HUES64 (cell line): ENCODE data around the gene XXYLT1.
A peak's percentile ranks its signal among the peaks of the same experiment; 100 is the strongest.

Source experiments
- H3K27ac ChIP-seq: 2 replicates; pipeline ENCODE4 v1.7.0; 2013; ENCODE audit warnings: low read depth, low read length, inconsistent platforms
- H3K27me3 ChIP-seq: 2 replicates; pipeline ENCODE4 v1.6.1; 2013; ENCODE audit warnings: mild to moderate bottlenecking, low read length; ENCODE audit not compliant: insufficient read depth
- H3K36me3 ChIP-seq: 2 replicates; pipeline ENCODE4 v1.6.1; 2013; ENCODE audit warnings: mild to moderate bottlenecking, low read length; ENCODE audit not compliant: insufficient read depth
- H3K4me1 ChIP-seq: 2 replicates; pipeline ENCODE4 v1.6.1; 2013; ENCODE audit warnings: mild to moderate bottlenecking, low read length, moderate library complexity; ENCODE audit not compliant: insufficient read depth
- H3K4me3 ChIP-seq: 2 replicates; pipeline ENCODE4 v1.5.1; 2013; ENCODE audit warnings: mild to moderate bottlenecking, low read length, moderate library complexity
- H3K9ac ChIP-seq: 2 replicates; pipeline ENCODE4 v1.6.1; 2013; ENCODE audit warnings: mild to moderate bottlenecking, low read depth, low read length
- H3K9me3 ChIP-seq: 2 replicates; pipeline ENCODE4 v1.6.1; 2013; ENCODE audit warnings: low read depth, low read length; ENCODE audit not compliant: insufficient read depth
- WGBS: fragments of 150-250, 120-280 bp; methylation state at CpG from one replicate; pipeline ENCODE4 v1.1.7; 2013; ENCODE audit warnings: missing lambda C conversion rate; 5-methylcytosine and 5-hydroxymethylcytosine counted together

XXYLT1 gene

DNA sequence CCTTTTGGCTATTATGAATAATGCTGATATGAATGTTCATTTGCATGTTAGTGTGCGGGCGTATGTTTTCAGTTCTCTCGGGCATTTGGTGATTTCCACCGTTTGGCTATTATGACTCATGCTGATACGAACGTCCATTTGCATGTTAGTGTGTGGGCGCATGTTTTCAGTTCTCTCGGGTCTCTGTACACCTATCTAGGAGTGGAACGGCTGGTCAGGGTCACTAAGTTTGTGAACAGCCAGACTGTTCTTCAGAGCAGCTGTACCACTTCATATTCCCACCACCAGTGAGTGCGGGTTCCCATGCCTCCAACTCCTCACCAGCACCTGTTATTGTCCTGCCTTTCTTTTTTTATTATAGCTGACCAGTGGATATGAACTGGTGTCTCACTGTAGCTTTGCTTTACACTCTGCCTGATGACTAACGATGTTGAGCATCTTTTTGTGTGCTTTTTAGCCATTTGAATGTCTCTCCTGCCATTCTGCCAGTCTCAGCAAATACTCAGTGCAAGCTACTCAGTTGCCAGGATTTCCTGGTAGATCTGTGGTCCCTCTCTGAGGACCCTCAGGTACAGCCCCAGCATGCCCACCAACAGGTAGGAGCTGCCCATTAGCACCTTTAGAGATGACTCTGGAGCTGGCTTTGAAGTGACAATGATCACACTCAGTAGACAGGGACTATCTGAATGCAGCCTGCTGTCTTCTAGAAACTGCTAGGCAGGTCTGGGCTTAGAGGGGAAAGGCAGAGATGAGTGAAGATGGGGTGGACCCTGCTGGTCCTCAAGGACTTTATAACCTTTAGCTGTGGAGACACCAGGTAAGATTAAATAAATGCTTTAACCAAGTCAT, 141.1 kb downstream of the XXYLT1 start:
- Histone ChIP-seq H3K4me3 (no peak overlapping the region), H3K9ac (no peak overlapping the region), H3K9me3 (no peaks in the 10 kb centered on the region), H3K36me3 (no peaks in the 10 kb centered on the region), H3K27ac (no peak overlapping the region), H3K27me3 (no peaks in the 10 kb centered on the region), H3K4me1 (no peaks in the 10 kb centered on the region)
- WGBS = 95% methylated on average over 11 of the region's 11 CpGs

DNA sequence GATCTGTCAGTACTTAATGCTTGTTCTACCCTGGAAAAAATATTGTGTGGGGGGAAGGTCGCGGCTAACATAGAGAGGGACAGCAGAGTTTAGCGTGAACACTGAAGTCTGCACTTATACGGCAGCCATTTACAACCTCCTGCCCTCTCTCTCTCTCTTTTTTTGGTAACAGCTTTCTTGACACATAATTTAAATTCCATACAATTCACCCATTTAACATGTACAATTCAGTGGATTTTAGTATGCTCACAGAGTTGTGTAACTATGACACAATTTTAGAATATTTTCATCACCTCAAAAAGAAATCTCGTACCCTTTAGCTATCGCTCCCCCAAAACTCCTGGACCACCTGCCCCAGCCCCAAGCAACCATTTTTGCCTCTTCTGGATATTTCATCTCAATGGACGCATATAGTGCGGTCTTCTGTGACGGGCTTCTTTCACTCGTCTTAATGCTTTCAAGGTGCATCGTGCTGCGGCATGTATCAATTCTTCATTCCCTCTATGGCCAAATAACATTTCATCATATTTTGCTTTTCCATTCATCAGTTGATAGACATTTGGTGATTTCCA, 141.8 kb downstream of the XXYLT1 start:
- no peaks in the 10 kb centered on the region for H3K4me1 ChIP-seq
- no peak overlapping the region for H3K27ac ChIP-seq
- H3K9me3 ChIP-seq = no peaks in the 10 kb centered on the region
- no peak overlapping the region for H3K4me3 ChIP-seq
- 97% methylated on average over 12 of the region's 12 CpGs for WGBS
- H3K9ac ChIP-seq = no peak overlapping the region
- no peaks in the 10 kb centered on the region for H3K36me3 ChIP-seq
- no peaks in the 10 kb centered on the region for H3K27me3 ChIP-seq

DNA sequence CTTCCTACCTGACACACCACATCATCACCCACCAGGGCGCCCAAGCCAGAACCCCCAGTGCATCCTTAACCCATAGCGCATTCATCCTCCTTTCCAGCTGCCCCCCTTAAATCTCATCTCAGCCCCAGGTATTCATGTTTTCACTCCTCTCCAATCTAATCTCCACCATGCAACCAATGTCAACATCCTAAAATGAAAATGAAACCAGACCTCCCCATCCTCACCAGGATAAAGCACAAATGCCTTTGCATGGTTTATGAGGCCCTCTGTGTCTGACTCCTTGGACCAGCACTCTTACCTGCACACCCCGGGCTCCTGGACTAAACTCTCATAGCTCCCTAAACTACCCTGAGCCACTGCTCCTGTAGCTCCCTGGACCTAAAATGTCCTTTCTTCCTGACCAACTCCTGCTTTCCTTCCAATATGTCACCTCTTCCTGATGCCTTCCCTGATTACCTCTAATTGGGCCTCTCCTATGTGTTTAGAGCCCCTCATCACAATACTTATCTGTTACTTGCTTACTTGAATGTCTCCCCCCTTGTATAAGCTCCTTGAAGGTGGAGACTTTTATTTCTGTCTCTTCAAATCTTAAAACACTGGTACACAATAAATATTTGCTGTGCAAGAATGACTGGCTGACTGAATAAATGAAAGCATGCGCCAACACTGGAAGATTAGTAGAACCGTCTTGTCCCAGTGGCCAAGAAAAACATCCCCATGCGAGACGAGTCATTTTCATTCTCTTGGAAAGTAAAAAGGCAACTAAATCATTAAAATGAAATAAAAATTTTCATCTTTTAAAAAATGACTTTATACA, 142.5 kb downstream of the XXYLT1 start:
- Histone ChIP-seq H3K4me1 (no peaks in the 10 kb centered on the region), H3K9ac (no peak overlapping the region), H3K9me3 (no peaks in the 10 kb centered on the region), H3K4me3 (no peak overlapping the region), H3K27me3 (no peaks in the 10 kb centered on the region), H3K27ac (no peak overlapping the region), H3K36me3 (no peaks in the 10 kb centered on the region)
- WGBS = 95% methylated on average over 7 of the region's 7 CpGs

DNA sequence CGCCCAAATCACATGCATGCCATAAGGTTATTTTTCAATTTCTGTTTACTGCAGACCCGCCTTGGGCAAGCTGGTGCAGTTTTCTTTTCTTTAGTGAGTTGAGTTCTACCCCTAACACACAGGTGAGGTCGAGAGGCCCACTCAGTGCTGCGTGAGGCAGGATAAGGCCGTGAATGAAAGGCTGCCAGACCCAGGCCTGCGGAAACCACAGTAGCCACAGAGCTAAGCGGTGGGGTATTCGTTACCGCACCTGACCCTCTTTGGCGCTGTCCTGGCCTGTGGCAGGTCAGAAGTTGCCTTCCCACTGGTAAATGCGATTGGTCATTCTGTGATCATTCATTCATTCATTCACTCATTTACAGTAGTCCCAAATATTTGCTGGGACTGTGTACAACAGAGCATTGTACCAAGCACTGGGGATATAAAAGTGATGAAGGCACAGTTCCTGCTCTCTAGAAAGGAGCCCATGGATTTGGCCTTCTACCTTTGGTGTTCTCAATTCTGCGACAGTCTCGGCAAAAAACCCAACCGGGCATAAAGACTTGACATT, 144.8 kb downstream of the XXYLT1 start:
- Histone ChIP-seq H3K4me3 (no peak overlapping the region), H3K4me1 (no peaks in the 10 kb centered on the region), H3K27ac (no peak overlapping the region), H3K9ac (no peak overlapping the region), H3K36me3 (no peaks in the 10 kb centered on the region), H3K9me3 (no peaks in the 10 kb centered on the region), H3K27me3 (no peaks in the 10 kb centered on the region)
- 96% methylated on average over 14 of the region's 14 CpGs for WGBS

DNA sequence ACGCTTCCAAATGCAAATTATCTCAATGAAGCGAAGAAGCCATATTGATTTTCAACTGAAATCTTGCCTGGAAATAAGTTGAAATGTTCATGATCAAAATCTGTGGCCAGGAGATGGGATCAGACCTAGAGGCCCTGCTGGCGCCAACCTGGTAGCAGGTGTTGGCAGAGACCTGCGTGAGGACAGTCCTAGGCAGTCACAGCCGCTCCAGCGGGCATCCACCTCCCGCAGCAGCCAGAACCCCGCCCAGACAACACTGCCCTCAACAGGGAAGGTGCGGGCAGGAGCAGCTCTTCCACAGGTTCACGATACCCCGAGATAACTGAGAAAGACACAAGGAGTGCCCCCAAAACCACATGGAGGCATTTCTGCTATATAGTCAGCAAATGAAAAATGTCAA, 145.3 kb downstream of the XXYLT1 start:
- Histone ChIP-seq H3K27me3 (no peaks in the 10 kb centered on the region), H3K9me3 (no peaks in the 10 kb centered on the region), H3K36me3 (no peaks in the 10 kb centered on the region), H3K27ac (no peak overlapping the region), H3K9ac (no peak overlapping the region), H3K4me3 (no peak overlapping the region), H3K4me1 (no peaks in the 10 kb centered on the region)
- WGBS = 96% methylated on average over 11 of the region's 11 CpGs

DNA sequence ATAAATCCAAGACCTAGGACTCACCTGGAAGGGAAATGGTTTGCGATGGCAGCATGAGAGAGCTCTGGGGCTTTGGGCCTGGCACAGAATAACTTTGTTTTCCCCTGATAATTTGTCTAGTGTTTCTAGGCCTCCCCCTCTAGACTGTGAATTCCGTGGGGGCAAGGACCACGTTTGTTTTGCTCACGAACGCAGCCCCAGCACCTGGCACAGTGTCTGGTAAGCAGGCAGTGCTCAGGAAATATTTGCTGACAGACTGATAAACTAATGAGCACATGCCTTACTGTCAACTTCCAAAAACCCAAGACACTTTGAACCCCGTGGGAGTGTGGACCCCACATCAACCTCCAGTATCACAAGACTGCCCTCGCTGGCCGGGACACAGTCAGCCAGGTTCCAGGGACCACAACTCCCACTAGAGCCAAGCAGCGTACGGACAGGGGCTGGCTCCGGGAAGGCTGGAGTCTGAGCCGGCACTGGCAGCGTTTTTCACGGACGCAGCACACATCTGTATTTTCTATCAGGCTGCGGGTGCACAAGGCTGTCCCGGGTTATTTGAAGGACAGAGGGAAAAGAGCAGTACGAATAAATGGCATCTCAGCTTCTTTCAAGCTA, 146.5 kb downstream of the XXYLT1 start:
- WGBS = 92% methylated on average over 18 of the region's 18 CpGs
- Histone ChIP-seq H3K9ac (no peak overlapping the region), H3K27ac (no peak overlapping the region)

DNA sequence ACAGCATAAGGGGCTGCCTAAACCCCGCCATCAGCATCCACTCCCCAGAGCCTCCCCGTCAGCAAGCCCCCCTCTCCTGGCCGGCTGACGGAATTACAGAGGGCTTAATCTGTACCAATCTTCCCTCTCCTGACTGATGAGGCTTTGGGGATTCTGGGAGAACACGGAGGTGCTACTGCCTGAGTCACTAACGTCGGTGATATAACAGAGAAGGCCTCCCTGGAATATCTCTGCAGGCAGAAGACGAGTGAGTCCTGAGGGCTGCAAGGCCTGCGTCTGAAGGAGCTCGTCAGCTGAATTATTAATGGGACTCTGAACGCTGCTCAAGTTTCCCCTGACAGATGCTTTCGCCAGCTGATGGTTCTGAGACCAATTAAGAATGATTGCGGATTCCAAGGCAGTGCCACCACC, 147.7 kb downstream of the XXYLT1 start:
- Histone ChIP-seq H3K27me3 (no peaks in the 10 kb centered on the region), H3K4me3 (no peak overlapping the region), H3K9me3 (no peaks in the 10 kb centered on the region), H3K27ac (no peak overlapping the region), H3K9ac (no peak overlapping the region), H3K4me1 (peaks cover 14% of the 10 kb centered on the region), H3K36me3 (no peaks in the 10 kb centered on the region)
- 66% methylated on average over 13 of the region's 13 CpGs for WGBS

More for the DNA sequence above, 146.5 kb downstream of the XXYLT1 start:
- Histone ChIP-seq H3K27me3 (no peaks in the 10 kb centered on the region), H3K36me3 (no peaks in the 10 kb centered on the region), H3K4me3 (no peak overlapping the region), H3K4me1 (peaks cover 4% of the 10 kb centered on the region; the same call in 1 of the 2 replicates), H3K9me3 (no peaks in the 10 kb centered on the region)

DNA sequence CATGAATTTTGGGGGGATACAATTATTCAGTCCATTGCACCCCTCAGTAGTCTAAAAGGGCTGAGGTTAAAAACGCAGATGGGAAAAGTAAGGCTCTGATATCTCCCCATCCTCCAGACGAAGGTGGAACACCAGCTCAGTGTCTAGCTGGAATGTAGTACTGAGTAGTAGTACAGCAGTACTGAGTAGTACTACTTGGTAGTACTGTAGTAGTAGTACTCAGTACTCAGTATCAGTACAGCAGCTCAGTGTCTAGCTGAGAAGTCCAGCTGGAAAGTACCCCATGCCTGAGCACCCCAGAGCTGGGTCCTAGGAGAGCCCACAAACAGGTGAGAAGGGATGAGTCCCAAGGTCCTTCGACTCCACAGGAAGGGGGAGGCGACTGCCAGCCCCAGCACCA, 148.7 kb downstream of the XXYLT1 start:
- Histone ChIP-seq H3K9ac (no peak overlapping the region), H3K27ac (no peak overlapping the region), H3K9me3 (no peaks in the 10 kb centered on the region), H3K36me3 (no peaks in the 10 kb centered on the region), H3K4me1 (peaks cover 22% of the 10 kb centered on the region), H3K27me3 (no peaks in the 10 kb centered on the region), H3K4me3 (no peak overlapping the region)
- 95% methylated on average over 4 of the region's 4 CpGs for WGBS

DNA sequence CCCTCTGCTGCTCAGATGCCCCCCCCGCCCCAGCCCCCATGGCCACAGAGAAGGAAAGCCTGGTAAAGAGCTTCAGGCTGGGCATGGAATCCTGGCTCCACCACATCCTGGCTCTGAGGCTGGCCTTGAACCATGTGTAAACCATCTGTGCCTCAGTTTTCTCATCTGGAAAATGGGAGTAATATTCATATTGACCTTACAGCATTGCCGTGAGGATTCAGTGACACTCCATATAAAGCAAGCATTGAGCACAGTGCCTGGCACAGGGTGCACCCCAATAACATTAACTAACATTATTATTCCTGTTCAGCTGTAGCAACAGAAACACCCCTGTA, 150.7 kb downstream of the XXYLT1 start:
- WGBS = 83% methylated on average over 1 of the region's 2 CpGs
- H3K9ac ChIP-seq = no peak overlapping the region
- H3K27ac ChIP-seq = peak overlapping the region; percentile 89; the same call in 1 of the 2 replicates
- H3K27me3 ChIP-seq = no peaks in the 10 kb centered on the region
- H3K4me1 ChIP-seq = peaks cover 22% of the 10 kb centered on the region
- no peaks in the 10 kb centered on the region for H3K9me3 ChIP-seq
- no peak overlapping the region for H3K4me3 ChIP-seq
- no peaks in the 10 kb centered on the region for H3K36me3 ChIP-seq

DNA sequence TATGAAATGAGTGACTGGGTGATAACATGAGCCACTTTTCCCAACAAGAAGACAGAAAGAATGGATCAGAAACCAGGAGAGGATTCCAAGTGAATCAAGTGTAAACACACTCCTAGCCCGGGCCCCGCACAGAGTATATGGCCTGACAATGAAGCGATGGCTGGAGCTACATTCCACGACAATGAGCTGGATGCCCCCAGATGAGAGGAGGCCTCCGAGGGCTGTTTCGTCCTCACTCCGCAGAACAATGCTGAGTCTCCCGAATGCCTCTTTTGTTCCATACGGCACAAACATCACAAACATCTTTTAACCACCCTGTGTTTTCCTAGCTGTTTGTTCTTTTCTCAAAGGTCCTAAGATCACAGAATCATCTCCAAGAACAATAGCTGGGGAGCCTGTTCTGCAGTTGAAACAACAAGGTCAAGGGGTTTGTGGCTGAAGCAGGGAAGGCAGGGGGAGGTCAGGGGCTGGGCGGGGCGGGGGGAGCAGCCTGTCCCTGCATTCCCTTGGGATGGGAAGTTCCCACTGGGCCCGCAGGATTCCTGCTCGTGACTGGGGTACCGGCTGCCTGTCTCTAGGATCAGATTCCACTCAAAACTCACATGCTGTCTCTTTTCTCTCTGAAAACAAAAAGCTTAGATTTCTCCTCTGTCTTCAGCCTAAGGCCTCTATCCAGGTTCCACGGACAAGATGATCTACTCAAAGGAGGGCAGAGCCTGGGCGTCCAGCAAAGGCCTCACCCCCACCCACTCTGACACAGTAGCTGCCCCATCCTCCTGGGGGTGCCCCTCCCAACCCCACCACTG, 151.3 kb downstream of the XXYLT1 start:
- H3K4me3 ChIP-seq = no peak overlapping the region
- no peak overlapping the region for H3K9ac ChIP-seq
- WGBS = 8% methylated on average over 16 of the region's 16 CpGs

More for the DNA sequence above, 151.3 kb downstream of the XXYLT1 start:
- H3K36me3 ChIP-seq = no peaks in the 10 kb centered on the region
- H3K27ac ChIP-seq = peak overlapping the region; percentile 89; the same call in 1 of the 2 replicates
- H3K27me3 ChIP-seq = no peaks in the 10 kb centered on the region
- peaks cover 22% of the 10 kb centered on the region for H3K4me1 ChIP-seq
- H3K9me3 ChIP-seq = no peaks in the 10 kb centered on the region
